DOHH2 (cell line): Measurements from ENCODE around the gene VAMP4.
"Not testable (repeated sequence)": the region's sequence is repeated elsewhere in the genome, so short reads cannot be mapped to it uniquely, and the experiment has no call there.

Experiments
- H3F3A ChIP-seq: fragments of 200-600 bp; sonication (generic), shearing (Covaris generic); 2 replicates; pipeline ENCODE4 v1.6.0; 2016; ENCODE audit warnings: antibody characterized with exemption, mild to moderate bottlenecking; ENCODE audit not compliant: control insufficient read depth, insufficient read depth
- H3K27ac ChIP-seq: fragments of 200-600 bp; sonication (generic); 2 replicates; pipeline ENCODE4 v1.5.1; 2014; ENCODE audit warnings: low read depth, mild to moderate bottlenecking, low read length, moderate library complexity
- H3K27me3 ChIP-seq: fragments of 200-600 bp; sonication (generic); 2 replicates; pipeline ENCODE4 v1.6.1; 2014; ENCODE audit warnings: mild to moderate bottlenecking, low read length, mixed read lengths; ENCODE audit not compliant: control insufficient read depth
- H3K36me3 ChIP-seq: fragments of 200-600 bp; sonication (generic); 2 replicates; pipeline ENCODE4 v1.6.1; 2014; ENCODE audit warnings: mild to moderate bottlenecking, low read length, moderate library complexity, mixed read lengths; ENCODE audit not compliant: control insufficient read depth
- H3K4me1 ChIP-seq: fragments of 200-600 bp; sonication (generic); 2 replicates; pipeline ENCODE4 v1.6.1; 2014; ENCODE audit warnings: mild to moderate bottlenecking, low read length, mixed read lengths; ENCODE audit not compliant: control insufficient read depth
- H3K4me2 ChIP-seq: fragments of 200-600 bp; sonication (generic); 2 replicates; pipeline ENCODE4 v1.6.0; 2014; ENCODE audit warnings: mild to moderate bottlenecking, low read length, moderate library complexity
- H3K4me3 ChIP-seq: fragments of 200-600 bp; sonication (generic); 2 replicates; pipeline ENCODE4 v1.5.1; 2014; ENCODE audit warnings: mild to moderate bottlenecking, low read length, mixed read lengths
- H3K79me2 ChIP-seq: fragments of 200-600 bp; sonication (generic); 2 replicates; pipeline ENCODE4 v1.6.1; 2014; ENCODE audit warnings: mild to moderate bottlenecking, low read length, mixed read lengths; ENCODE audit not compliant: control insufficient read depth
- H3K9me2 ChIP-seq: fragments of 200-600 bp; sonication (generic); replicated peaks from 2 replicates; pipeline ENCODE4 v1.6.1; 2014; ENCODE audit warnings: mild to moderate bottlenecking, low read length, mixed read lengths; ENCODE audit not compliant: control insufficient read depth
- H3K9me3 ChIP-seq: fragments of 200-600 bp; sonication (generic); 2 replicates; pipeline ENCODE4 v1.6.1; 2014; ENCODE audit warnings: antibody characterized with exemption, low read length, mixed read lengths; ENCODE audit not compliant: control insufficient read depth, insufficient read depth
- H4K20me1 ChIP-seq: fragments of 200-600 bp; sonication (generic); 2 replicates; pipeline ENCODE4 v1.6.0; 2014; ENCODE audit warnings: low read depth, mild to moderate bottlenecking, antibody characterized with exemption, low read length, moderate library complexity; ENCODE audit not compliant: control insufficient read depth, insufficient read depth
- EZH2phosphoT487 ChIP-seq: fragments of 200-600 bp; sonication (generic); IDR thresholded peaks from 2 replicates; pipeline ENCODE4 v1.6.1; 2017; ENCODE audit warnings: borderline replicate concordance, mild to moderate bottlenecking, antibody characterized with exemption, low read length, moderate library complexity, mixed read lengths
- TF ChIP-seq, protein P1 (sequence below): fragments of 200-600 bp; sonication (generic); IDR thresholded peaks from one replicate; pipeline ENCODE4 v1.5.1; 2014; ENCODE audit warnings: antibody characterized with exemption, mild to moderate bottlenecking, low read depth, low read length; ENCODE audit not compliant: poor library complexity, severe bottlenecking

VAMP4 gene

DNA sequence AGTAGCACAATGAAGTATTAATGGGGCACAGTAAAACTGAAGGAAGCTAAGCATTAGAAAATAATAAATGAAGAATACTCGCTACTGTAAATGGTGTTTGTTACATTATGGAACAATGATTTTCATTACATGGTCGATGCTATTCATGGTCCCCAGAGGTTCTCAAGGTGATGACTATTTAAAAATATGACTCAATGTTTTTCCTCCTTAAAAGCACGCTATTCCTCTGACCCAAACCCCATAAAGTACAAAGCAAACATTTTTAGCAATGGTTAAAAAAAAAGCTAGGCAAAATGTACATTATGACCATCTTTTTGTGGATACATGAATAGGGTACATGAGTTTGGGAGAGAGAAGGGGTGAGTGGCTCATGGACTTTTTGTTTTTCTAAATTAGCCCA lies 34.3 kb downstream of the VAMP4 start:
- TF ChIP-seq, protein P1, sequence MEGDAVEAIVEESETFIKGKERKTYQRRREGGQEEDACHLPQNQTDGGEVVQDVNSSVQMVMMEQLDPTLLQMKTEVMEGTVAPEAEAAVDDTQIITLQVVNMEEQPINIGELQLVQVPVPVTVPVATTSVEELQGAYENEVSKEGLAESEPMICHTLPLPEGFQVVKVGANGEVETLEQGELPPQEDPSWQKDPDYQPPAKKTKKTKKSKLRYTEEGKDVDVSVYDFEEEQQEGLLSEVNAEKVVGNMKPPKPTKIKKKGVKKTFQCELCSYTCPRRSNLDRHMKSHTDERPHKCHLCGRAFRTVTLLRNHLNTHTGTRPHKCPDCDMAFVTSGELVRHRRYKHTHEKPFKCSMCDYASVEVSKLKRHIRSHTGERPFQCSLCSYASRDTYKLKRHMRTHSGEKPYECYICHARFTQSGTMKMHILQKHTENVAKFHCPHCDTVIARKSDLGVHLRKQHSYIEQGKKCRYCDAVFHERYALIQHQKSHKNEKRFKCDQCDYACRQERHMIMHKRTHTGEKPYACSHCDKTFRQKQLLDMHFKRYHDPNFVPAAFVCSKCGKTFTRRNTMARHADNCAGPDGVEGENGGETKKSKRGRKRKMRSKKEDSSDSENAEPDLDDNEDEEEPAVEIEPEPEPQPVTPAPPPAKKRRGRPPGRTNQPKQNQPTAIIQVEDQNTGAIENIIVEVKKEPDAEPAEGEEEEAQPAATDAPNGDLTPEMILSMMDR = no peak
- no peak for TF ChIP-seq EZH2phosphoT487
- H3K9me3 ChIP-seq = no peaks in the 10 kb centered on the region
- no peaks in the 10 kb centered on the region for H3K79me2 ChIP-seq
- no peaks in the 10 kb centered on the region for H3F3A ChIP-seq
- H3K27me3 ChIP-seq = no peaks in the 10 kb centered on the region
- H3K36me3 ChIP-seq = no peaks in the 10 kb centered on the region; the same call in none of the 2 replicates
- H3K9me2 ChIP-seq = no peaks in the 10 kb centered on the region
- no peak overlapping the region for H3K4me2 ChIP-seq
- H3K4me1 ChIP-seq = no peaks in the 10 kb centered on the region
- H3K4me3 ChIP-seq = no peak overlapping the region
- H3K27ac ChIP-seq = no peak overlapping the region
- H4K20me1 ChIP-seq = no peaks in the 10 kb centered on the region

DNA sequence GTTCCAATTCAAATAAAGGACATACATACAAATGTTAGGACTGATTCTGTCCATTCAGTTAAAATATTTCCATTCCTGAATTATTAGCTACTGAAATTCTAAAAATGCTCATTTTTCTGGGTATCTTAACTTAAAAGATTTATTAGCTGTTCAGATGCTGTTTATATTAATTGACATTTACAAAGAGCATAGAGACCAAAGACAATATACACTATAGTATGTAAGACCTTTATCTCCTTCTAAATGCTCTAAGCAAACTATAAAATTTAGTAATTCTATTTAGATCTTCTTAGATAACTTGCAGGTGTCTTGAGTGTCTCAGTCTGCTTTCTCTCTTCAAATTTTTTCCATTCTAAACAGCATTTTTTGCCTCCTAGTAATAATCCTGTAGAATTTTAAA lies 39.3 kb downstream of the VAMP4 start:
- no peaks in the 10 kb centered on the region for H3K9me2 ChIP-seq
- no peak overlapping the region for H3K4me3 ChIP-seq
- no peaks in the 10 kb centered on the region for H3K9me3 ChIP-seq
- H3K79me2 ChIP-seq = no peaks in the 10 kb centered on the region
- peaks cover 3% of the 10 kb centered on the region for H3K36me3 ChIP-seq
- H4K20me1 ChIP-seq = no peaks in the 10 kb centered on the region
- no peaks in the 10 kb centered on the region for H3K27me3 ChIP-seq
- no peaks in the 10 kb centered on the region for H3F3A ChIP-seq
- H3K4me2 ChIP-seq = no peak overlapping the region
- TF ChIP-seq, protein P1 = no peak
- no peak for TF ChIP-seq EZH2phosphoT487
- no peaks in the 10 kb centered on the region for H3K4me1 ChIP-seq
- no peak overlapping the region for H3K27ac ChIP-seq

DNA sequence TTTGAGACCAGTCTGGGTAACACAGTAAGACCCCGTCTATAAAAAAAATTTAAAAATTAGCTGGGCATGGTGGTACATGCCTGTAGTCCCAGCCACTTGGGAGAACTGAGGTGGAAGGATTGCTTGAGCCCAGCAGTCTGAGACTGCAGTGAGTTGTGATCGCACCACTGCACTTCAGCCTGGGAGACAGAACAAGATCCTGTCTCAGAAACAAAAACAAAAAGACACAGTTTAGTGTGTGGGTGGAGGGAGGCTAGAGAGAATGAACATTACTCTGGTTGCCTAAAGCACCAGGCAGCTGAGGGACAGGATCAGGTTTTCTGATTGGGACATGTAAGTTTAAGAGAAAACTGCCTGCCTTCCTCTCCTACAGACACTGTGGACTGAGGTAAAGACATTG lies 42.3 kb downstream of the VAMP4 start:
- TF ChIP-seq, protein P1 = no peak
- no peak for TF ChIP-seq EZH2phosphoT487
- H3K4me1 ChIP-seq = no peaks in the 10 kb centered on the region
- no peak overlapping the region for H3K4me3 ChIP-seq
- H4K20me1 ChIP-seq = no peaks in the 10 kb centered on the region
- no peak overlapping the region for H3K4me2 ChIP-seq
- H3K79me2 ChIP-seq = no peaks in the 10 kb centered on the region
- H3K27me3 ChIP-seq = no peaks in the 10 kb centered on the region
- peaks cover 3% of the 10 kb centered on the region; the same call in 1 of the 2 replicates for H3K36me3 ChIP-seq
- no peaks in the 10 kb centered on the region for H3K9me2 ChIP-seq
- no peak overlapping the region for H3K27ac ChIP-seq
- no peaks in the 10 kb centered on the region for H3F3A ChIP-seq
- H3K9me3 ChIP-seq = no peaks in the 10 kb centered on the region

DNA sequence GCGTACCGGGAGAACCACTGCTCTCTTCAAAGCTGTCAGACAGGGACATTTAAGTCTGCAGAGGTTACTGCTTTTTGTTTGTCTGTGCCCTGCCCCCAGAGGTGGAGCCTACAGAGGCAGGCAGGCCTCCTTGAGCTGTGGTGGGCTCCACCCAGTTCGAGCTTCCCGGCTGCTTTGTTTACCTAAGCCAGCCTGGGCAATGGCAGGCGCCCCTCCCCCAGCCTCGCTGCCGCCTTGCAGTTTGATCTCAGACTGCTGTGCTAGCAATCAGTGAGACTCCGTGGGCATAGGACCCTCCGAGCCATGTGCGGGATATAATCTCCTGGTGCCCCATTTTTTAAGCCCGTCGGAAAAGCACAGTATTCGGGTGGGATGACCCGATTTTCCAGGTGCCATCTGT lies 46.1 kb downstream of the VAMP4 start:
- H3F3A ChIP-seq, H3K4me2 ChIP-seq, H3K4me3 ChIP-seq, H3K9me3 ChIP-seq, H3K79me2 ChIP-seq, H3K27me3 ChIP-seq, H3K27ac ChIP-seq, H3K4me1 ChIP-seq, H3K9me2 ChIP-seq, H4K20me1 ChIP-seq, H3K36me3 ChIP-seq: not testable (repeated sequence)

DNA sequence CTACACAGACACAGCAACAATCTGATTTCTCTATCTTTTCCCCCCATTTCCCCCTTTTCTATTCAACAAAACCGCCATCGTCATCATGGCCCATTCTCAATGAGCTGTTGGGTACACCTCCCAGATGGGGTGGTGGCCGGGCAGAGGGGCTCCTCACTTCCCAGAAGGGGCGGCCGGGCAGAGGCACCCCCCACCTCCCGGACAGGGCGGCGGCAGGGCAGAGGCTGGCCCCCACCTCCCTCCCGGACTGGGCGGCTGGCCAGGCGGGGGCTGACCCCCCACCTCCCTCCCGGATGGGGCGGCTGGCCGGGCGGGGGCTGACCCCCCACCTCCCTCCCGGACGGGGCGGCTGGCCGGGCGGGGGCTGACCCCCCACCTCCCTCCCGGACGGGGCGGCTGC lies 48.3 kb downstream of the VAMP4 start:
- H3K79me2 ChIP-seq, H3K36me3 ChIP-seq, H3K27ac ChIP-seq, H3K4me1 ChIP-seq, H3F3A ChIP-seq, H3K27me3 ChIP-seq, H4K20me1 ChIP-seq, H3K4me3 ChIP-seq, H3K4me2 ChIP-seq, H3K9me2 ChIP-seq, H3K9me3 ChIP-seq: not testable (repeated sequence)
